ENCODE data around the gene ESR2.

ESR2 gene

DNA sequence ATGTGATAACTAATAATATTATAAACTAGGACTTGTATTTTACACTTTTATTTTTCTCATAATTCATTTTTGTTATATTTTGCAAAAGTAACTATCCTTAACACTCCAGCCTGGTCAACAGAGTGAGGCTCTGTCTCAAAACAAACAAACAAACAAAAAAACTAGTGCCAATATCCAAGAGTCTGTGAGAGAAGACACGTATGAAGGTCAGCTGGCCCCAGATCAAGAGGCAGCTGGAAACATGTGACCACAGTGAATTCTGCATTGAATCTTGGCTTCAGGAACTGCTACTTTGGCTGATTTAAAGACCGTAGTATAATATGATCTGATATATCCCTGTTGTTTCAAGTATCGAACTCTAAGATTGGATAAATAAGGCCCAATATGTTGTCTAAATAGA is 47.0 kb downstream of the ESR2 start:
- Mint-ChIP-seq H3K4me3 (no peak overlapping the region), H3K9me3 (no peaks in the 10 kb centered on the region), H3K27ac (no peak overlapping the region), H3K36me3 (ENCODE audit: low read depth) (no peaks in the 10 kb centered on the region), H3K4me1 (ENCODE audit: low read depth) (no peaks in the 10 kb centered on the region), H3K27me3 (no peaks in the 10 kb centered on the region)
- intact Hi-C loops (cut with micrococcal nuclease) = no loop called here

- H3K4me1 Mint-ChIP-seq (ENCODE audit: low read depth) = no peaks in the 10 kb centered on the region
- H3K9me3 Mint-ChIP-seq = no peaks in the 10 kb centered on the region
- no peak overlapping the region for H3K4me3 Mint-ChIP-seq
- no peaks in the 10 kb centered on the region for H3K36me3 Mint-ChIP-seq (ENCODE audit: low read depth)
- no peak overlapping the region for H3K27ac Mint-ChIP-seq
- intact Hi-C loops (cut with micrococcal nuclease) = no loop called here
- H3K27me3 Mint-ChIP-seq = no peaks in the 10 kb centered on the region
Measured at GRCh38 chr14:64246688-64247087, 47.5 kb downstream of the ESR2 start.

DNA sequence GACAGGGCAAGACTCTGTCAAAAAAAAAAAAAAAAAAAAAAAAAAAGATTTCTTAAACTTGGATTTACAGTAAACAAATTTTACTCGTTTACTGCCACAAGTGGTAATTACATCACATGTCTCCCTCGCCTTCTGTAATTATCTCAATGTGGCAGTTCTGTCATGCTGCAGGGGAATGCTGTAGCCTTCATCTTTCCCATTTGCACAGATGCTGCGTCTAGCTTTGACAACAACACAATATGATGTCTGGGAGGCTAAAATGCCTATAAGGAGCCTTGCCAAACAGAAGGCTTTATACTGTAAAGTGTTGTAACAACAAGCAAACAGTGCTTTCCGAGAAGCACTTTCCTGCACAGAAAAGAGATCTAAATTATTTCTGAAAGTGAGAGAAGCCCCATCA is 48.7 kb downstream of the ESR2 start:
- no peak overlapping the region for H3K27ac Mint-ChIP-seq
- H3K4me1 Mint-ChIP-seq (ENCODE audit: low read depth) = no peaks in the 10 kb centered on the region
- intact Hi-C loops (cut with micrococcal nuclease) = no loop called here
- no peaks in the 10 kb centered on the region for H3K36me3 Mint-ChIP-seq (ENCODE audit: low read depth)
- no peaks in the 10 kb centered on the region for H3K27me3 Mint-ChIP-seq
- H3K4me3 Mint-ChIP-seq = no peak overlapping the region
- no peaks in the 10 kb centered on the region for H3K9me3 Mint-ChIP-seq

GRCh38 chr14:64244279-64244678 is 49.9 kb downstream of the ESR2 start:
- Mint-ChIP-seq H3K4me1 (ENCODE audit: low read depth) (no peaks in the 10 kb centered on the region), H3K9me3 (no peaks in the 10 kb centered on the region), H3K4me3 (no peak overlapping the region), H3K27me3 (no peaks in the 10 kb centered on the region), H3K36me3 (ENCODE audit: low read depth) (no peaks in the 10 kb centered on the region), H3K27ac (no peak overlapping the region)
- intact Hi-C loops (cut with micrococcal nuclease) = no loop called here

DNA sequence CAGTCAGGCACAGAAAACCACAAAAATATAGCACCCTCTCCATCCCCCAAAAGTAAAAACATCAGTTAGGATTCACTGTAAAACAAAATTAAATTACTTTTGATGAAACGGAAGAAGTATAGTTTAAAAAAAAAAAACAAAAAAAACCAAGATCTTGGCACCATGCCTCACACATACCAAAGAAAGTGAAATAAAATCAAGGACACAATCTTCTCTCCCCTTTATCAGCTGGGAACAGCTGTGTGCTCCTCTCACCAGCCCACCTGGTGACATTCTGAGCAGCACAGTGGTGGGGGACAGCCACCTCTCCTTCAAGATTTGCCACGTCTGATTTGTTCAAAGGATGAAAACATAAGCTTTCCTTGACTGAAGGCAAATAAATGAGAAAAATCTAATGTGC is 55.5 kb downstream of the ESR2 start:
- Mint-ChIP-seq H3K4me3 (no peak overlapping the region), H3K27ac (no peak overlapping the region), H3K9me3 (no peaks in the 10 kb centered on the region), H3K27me3 (no peaks in the 10 kb centered on the region), H3K4me1 (ENCODE audit: low read depth) (no peaks in the 10 kb centered on the region), H3K36me3 (ENCODE audit: low read depth) (no peaks in the 10 kb centered on the region)
- intact Hi-C loops (cut with micrococcal nuclease) = no loop called here

- Mint-ChIP-seq H3K9me3 (no peaks in the 10 kb centered on the region), H3K27ac (no peak overlapping the region), H3K4me1 (ENCODE audit: low read depth) (no peaks in the 10 kb centered on the region)
Measured at GRCh38 chr14:64238049-64238448, 56.1 kb downstream of the ESR2 start.

GRCh38 chr14:64235652-64236640 is 58.2 kb downstream of the ESR2 start:
- H3K36me3 Mint-ChIP-seq (ENCODE audit: low read depth) = no peaks in the 10 kb centered on the region
- no peaks in the 10 kb centered on the region for H3K9me3 Mint-ChIP-seq
- intact Hi-C loops (cut with micrococcal nuclease) = no loop called here
- H3K4me3 Mint-ChIP-seq = no peak overlapping the region
- no peaks in the 10 kb centered on the region for H3K4me1 Mint-ChIP-seq (ENCODE audit: low read depth)
- no peak overlapping the region for H3K27ac Mint-ChIP-seq
- no peaks in the 10 kb centered on the region for H3K27me3 Mint-ChIP-seq

More at GRCh38 chr14:64238049-64238448, 56.1 kb downstream of the ESR2 start:
- no peaks in the 10 kb centered on the region for H3K36me3 Mint-ChIP-seq (ENCODE audit: low read depth)
- intact Hi-C loops (cut with micrococcal nuclease) = no loop called here
- H3K4me3 Mint-ChIP-seq = no peak overlapping the region
- H3K27me3 Mint-ChIP-seq = no peaks in the 10 kb centered on the region

- no peak overlapping the region for H3K4me3 Mint-ChIP-seq
- no peaks in the 10 kb centered on the region for H3K27me3 Mint-ChIP-seq
- intact Hi-C loops (cut with micrococcal nuclease) = no loop called here
- H3K4me1 Mint-ChIP-seq (ENCODE audit: low read depth) = no peaks in the 10 kb centered on the region
- H3K36me3 Mint-ChIP-seq (ENCODE audit: low read depth) = no peaks in the 10 kb centered on the region
- no peak overlapping the region for H3K27ac Mint-ChIP-seq
- H3K9me3 Mint-ChIP-seq = no peaks in the 10 kb centered on the region
Measured at GRCh38 chr14:64234877-64235651, 59.1 kb downstream of the ESR2 start.

- no peaks in the 10 kb centered on the region for H3K4me1 Mint-ChIP-seq (ENCODE audit: low read depth)
- intact Hi-C loops (cut with micrococcal nuclease) = no loop called here
- H3K9me3 Mint-ChIP-seq = no peaks in the 10 kb centered on the region
- H3K27me3 Mint-ChIP-seq = no peaks in the 10 kb centered on the region
- no peak overlapping the region for H3K4me3 Mint-ChIP-seq
- H3K36me3 Mint-ChIP-seq (ENCODE audit: low read depth) = no peaks in the 10 kb centered on the region
- H3K27ac Mint-ChIP-seq = no peak overlapping the region
Measured at GRCh38 chr14:64233531-64234190, 60.5 kb downstream of the ESR2 start.

DNA sequence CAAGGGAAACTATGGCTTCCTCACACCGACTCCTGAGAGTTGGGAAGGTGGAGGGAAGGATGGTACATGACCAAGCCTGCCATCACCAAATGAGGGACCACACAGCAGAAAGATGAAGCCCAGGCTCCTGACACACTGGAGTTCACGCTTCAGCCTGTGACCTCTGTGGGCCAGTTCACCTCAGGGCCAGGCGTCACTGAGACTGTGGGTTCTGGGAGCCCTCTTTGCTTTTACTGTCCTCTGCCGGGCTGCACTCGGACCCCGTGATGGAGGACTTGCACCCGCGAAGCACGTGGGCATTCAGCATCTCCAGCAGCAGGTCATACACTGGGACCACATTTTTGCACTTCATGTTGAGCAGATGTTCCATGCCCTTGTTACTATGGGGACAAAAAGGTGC is 61.2 kb downstream of the ESR2 start:
- Mint-ChIP-seq H3K27ac (no peak overlapping the region), H3K27me3 (no peaks in the 10 kb centered on the region)
- intact Hi-C loops (cut with micrococcal nuclease) = no loop called here

DNA sequence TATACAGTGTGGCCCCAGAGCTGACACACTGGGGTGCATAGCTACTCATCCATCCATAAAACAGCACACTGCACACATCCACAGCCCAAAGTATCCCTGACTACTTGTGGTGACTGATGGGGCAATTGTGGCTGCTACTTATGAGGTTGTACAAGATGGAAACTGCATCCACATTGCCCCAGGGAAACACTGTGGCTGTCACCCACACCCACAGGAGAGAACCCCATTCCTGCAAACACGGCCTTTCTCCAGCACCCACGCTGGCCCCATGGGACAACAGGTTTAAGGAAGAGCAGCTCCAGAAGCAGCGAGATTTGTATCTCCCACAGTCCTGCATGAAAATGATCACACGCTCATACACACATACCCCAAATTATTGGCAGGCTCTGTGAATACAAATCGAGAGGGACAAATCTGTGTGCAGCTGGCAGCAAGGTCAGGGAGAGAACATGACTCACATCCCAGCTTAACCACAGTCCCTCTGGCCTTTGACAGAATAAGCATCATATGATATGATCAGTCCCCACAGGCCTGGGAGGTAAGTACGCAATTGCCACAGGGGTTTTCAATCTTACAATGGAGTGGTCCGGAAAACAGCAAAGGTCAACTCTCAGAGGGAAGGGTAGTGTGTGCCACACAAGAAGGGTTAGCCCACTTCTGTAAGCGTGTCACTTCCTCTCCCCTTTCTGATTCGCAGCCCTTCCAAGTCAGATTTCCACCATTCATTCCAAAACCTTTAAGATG is 61.9 kb downstream of the ESR2 start:
- no peak overlapping the region for H3K4me3 Mint-ChIP-seq

More for the DNA sequence above, 61.2 kb downstream of the ESR2 start:
- H3K4me1 Mint-ChIP-seq (ENCODE audit: low read depth) = no peaks in the 10 kb centered on the region
- H3K4me3 Mint-ChIP-seq = no peak overlapping the region
- no peaks in the 10 kb centered on the region for H3K36me3 Mint-ChIP-seq (ENCODE audit: low read depth)
- no peaks in the 10 kb centered on the region for H3K9me3 Mint-ChIP-seq

GRCh38 chr14:64229489-64229888 is 64.7 kb downstream of the ESR2 start:
- Mint-ChIP-seq H3K4me3 (no peak overlapping the region), H3K27ac (no peak overlapping the region), H3K4me1 (ENCODE audit: low read depth) (no peaks in the 10 kb centered on the region), H3K27me3 (no peaks in the 10 kb centered on the region), H3K9me3 (no peaks in the 10 kb centered on the region), H3K36me3 (ENCODE audit: low read depth) (no peaks in the 10 kb centered on the region)
- intact Hi-C loops (cut with micrococcal nuclease) = no loop called here

More for the DNA sequence above, 61.9 kb downstream of the ESR2 start:
- intact Hi-C loops (cut with micrococcal nuclease) = no loop called here
- Mint-ChIP-seq H3K36me3 (ENCODE audit: low read depth) (no peaks in the 10 kb centered on the region), H3K4me1 (ENCODE audit: low read depth) (no peaks in the 10 kb centered on the region), H3K9me3 (no peaks in the 10 kb centered on the region), H3K27ac (no peak overlapping the region), H3K27me3 (no peaks in the 10 kb centered on the region)

- no peaks in the 10 kb centered on the region for H3K27me3 Mint-ChIP-seq
- H3K36me3 Mint-ChIP-seq (ENCODE audit: low read depth) = no peaks in the 10 kb centered on the region
- no peaks in the 10 kb centered on the region for H3K4me1 Mint-ChIP-seq (ENCODE audit: low read depth)
- H3K27ac Mint-ChIP-seq = no peak overlapping the region
- H3K4me3 Mint-ChIP-seq = no peak overlapping the region
- no peaks in the 10 kb centered on the region for H3K9me3 Mint-ChIP-seq
- intact Hi-C loops (cut with micrococcal nuclease) = no loop called here
Measured at GRCh38 chr14:64227856-64228255, 66.3 kb downstream of the ESR2 start.
